ENCODE results near the gene BRCA2. TPM values are rescaled to one million over a fixed set of nuclear protein-coding genes. Genes with fewer than 3 reads are reported as not detected.

BRCA2 gene
- total RNA-seq, 1 experiment from 2014 or later, result 16.8 TPM

GRCh38 chr13:32390484-32390883 lies 75.2 kb downstream of the BRCA2 start:
- Histone ChIP-seq H3F3A (ENCODE audit: low read length, unreplicated experiment) (no peaks in the 10 kb centered on the region), H3K36me3 (ENCODE audit: low read depth, low read length) (no peaks in the 10 kb centered on the region), H2AFZ (ENCODE audit: low read length) (no peak overlapping the region), H3K27ac (ENCODE audit: low read length) (no peak overlapping the region), H3K4me3 (ENCODE audit: low read length) (no peak overlapping the region), H3K27me3 (ENCODE audit: low read length) (no peaks in the 10 kb centered on the region), H3K9me3 (ENCODE audit: low read length) (no peaks in the 10 kb centered on the region), H3K9me2 (replicated peaks; ENCODE audit: low read length) (no peaks in the 10 kb centered on the region), H4K20me1 (ENCODE audit: low read length) (no peaks in the 10 kb centered on the region), H3K79me2 (ENCODE audit: low read length) (no peaks in the 10 kb centered on the region), H3K4me1 (ENCODE audit: insufficient read depth, low read length) (no peaks in the 10 kb centered on the region), H3K4me2 (ENCODE audit: low read length) (no peak overlapping the region), H3K9ac (ENCODE audit: low read length) (no peak overlapping the region)
- ATAC-seq (no peak), DNase-seq (no peak)
- BruUV-seq (replicated peaks), result no TSS peak
- no peak for TF ChIP-seq EZH2phosphoT487 (IDR thresholded peaks at IDR 0.05; ENCODE audit: borderline replicate concordance, low read length)
- TF ChIP-seq CTCF (conservative IDR thresholded peaks at IDR 0.05; ENCODE audit: low read depth, low read length), result no peak
- TF ChIP-seq EZH2 (IDR thresholded peaks at IDR 0.05; ENCODE audit: low read length, unreplicated experiment), result no peak
- ChIA-PET CTCF (no interaction called here), POLR2A (ENCODE audit: unreplicated experiment) (no interaction called here)
- intact Hi-C loops (cut with micrococcal nuclease), result no loop called here

- no peaks in the 10 kb centered on the region for H3F3A ChIP-seq (ENCODE audit: low read length, unreplicated experiment)
- no peak overlapping the region for H2AFZ ChIP-seq (ENCODE audit: low read length)
- CTCF ChIA-PET, result no interaction called here
- DNase-seq, result no peak
- no peaks in the 10 kb centered on the region for H3K79me2 ChIP-seq (ENCODE audit: low read length)
- H3K9me2 ChIP-seq (replicated peaks; ENCODE audit: low read length), result no peaks in the 10 kb centered on the region
- no peak overlapping the region for H3K4me3 ChIP-seq (ENCODE audit: low read length)
- no peak overlapping the region for H3K9ac ChIP-seq (ENCODE audit: low read length)
- H3K4me1 ChIP-seq (ENCODE audit: insufficient read depth, low read length), result no peaks in the 10 kb centered on the region
- POLR2A ChIA-PET (ENCODE audit: unreplicated experiment), result no interaction called here
- H4K20me1 ChIP-seq (ENCODE audit: low read length), result no peaks in the 10 kb centered on the region
- intact Hi-C loops (cut with micrococcal nuclease), result no loop called here
- no peaks in the 10 kb centered on the region for H3K36me3 ChIP-seq (ENCODE audit: low read depth, low read length)
- no peak for TF ChIP-seq CTCF (conservative IDR thresholded peaks at IDR 0.05; ENCODE audit: low read depth, low read length)
- TF ChIP-seq EZH2 (IDR thresholded peaks at IDR 0.05; ENCODE audit: low read length, unreplicated experiment), result no peak
- TF ChIP-seq EZH2phosphoT487 (IDR thresholded peaks at IDR 0.05; ENCODE audit: borderline replicate concordance, low read length), result no peak
- no peaks in the 10 kb centered on the region for H3K9me3 ChIP-seq (ENCODE audit: low read length)
- H3K27ac ChIP-seq (ENCODE audit: low read length), result no peak overlapping the region
- BruUV-seq (replicated peaks), result no TSS peak
- ATAC-seq, result no peak
- no peaks in the 10 kb centered on the region for H3K27me3 ChIP-seq (ENCODE audit: low read length)
- H3K4me2 ChIP-seq (ENCODE audit: low read length), result no peak overlapping the region
These were observed 75.9 kb downstream of the BRCA2 start for GRCh38 chr13:32391101-32391619.

GRCh38 chr13:32403108-32403507 lies 87.8 kb downstream of the BRCA2 start:
- Histone ChIP-seq H3K27me3 (ENCODE audit: low read length) (no peaks in the 10 kb centered on the region), H4K20me1 (ENCODE audit: low read length) (no peaks in the 10 kb centered on the region), H3K4me3 (ENCODE audit: low read length) (no peak overlapping the region), H3K9me2 (replicated peaks; ENCODE audit: low read length) (no peaks in the 10 kb centered on the region), H3K79me2 (ENCODE audit: low read length) (no peaks in the 10 kb centered on the region), H3K4me2 (ENCODE audit: low read length) (no peak overlapping the region), H3K36me3 (ENCODE audit: low read depth, low read length) (peaks cover 4% of the 10 kb centered on the region; the same call in 1 of the 2 replicates), H3F3A (ENCODE audit: low read length, unreplicated experiment) (no peaks in the 10 kb centered on the region), H3K9me3 (ENCODE audit: low read length) (no peaks in the 10 kb centered on the region), H2AFZ (ENCODE audit: low read length) (no peak overlapping the region), H3K4me1 (ENCODE audit: insufficient read depth, low read length) (no peaks in the 10 kb centered on the region), H3K9ac (ENCODE audit: low read length) (no peak overlapping the region), H3K27ac (ENCODE audit: low read length) (no peak overlapping the region)
- TF ChIP-seq EZH2 (IDR thresholded peaks at IDR 0.05; ENCODE audit: low read length, unreplicated experiment) (no peak), CTCF (conservative IDR thresholded peaks at IDR 0.05; ENCODE audit: low read depth, low read length) (no peak), EZH2phosphoT487 (IDR thresholded peaks at IDR 0.05; ENCODE audit: borderline replicate concordance, low read length) (no peak)
- ATAC-seq (no peak), DNase-seq (no peak)
- POLR2A ChIA-PET (ENCODE audit: unreplicated experiment), result no interaction called here
- intact Hi-C loops (cut with micrococcal nuclease), result no loop called here
- CTCF ChIA-PET, result no interaction called here
- BruUV-seq (replicated peaks), result no TSS peak

All from PC-3 (cell line).